ENCODE data around the gene NUP107.

The NUP107 gene

GRCh38 chr12:68733661-68734071 lies 46.9 kb downstream of the NUP107 start:
- H3K4me3 ChIP-seq (replicated peaks; ENCODE audit: low read depth, low read length): no peak overlapping the region
- no peak for TF ChIP-seq CTCF (IDR thresholded peaks at IDR 0.05; ENCODE audit: low read length, missing control alignments)
- DNase-seq (ENCODE audit: low read depth): peak; percentile 32

GRCh38 chr12:68739891-68740290 lies 53.1 kb downstream of the NUP107 start:
- TF ChIP-seq CTCF (IDR thresholded peaks at IDR 0.05; ENCODE audit: low read length, missing control alignments): no peak
- H3K4me3 ChIP-seq (replicated peaks; ENCODE audit: low read depth, low read length): no peak overlapping the region
- no peak for DNase-seq (ENCODE audit: low read depth)

GRCh38 chr12:68743356-68743755 lies 56.6 kb downstream of the NUP107 start:
- no peak for TF ChIP-seq CTCF (IDR thresholded peaks at IDR 0.05; ENCODE audit: low read length, missing control alignments)
- no peak overlapping the region for H3K4me3 ChIP-seq (replicated peaks; ENCODE audit: low read depth, low read length)
- DNase-seq (ENCODE audit: low read depth): no peak

GRCh38 chr12:68745376-68745903 lies 58.7 kb downstream of the NUP107 start:
- DNase-seq (ENCODE audit: low read depth): no peak
- no peak for TF ChIP-seq CTCF (IDR thresholded peaks at IDR 0.05; ENCODE audit: low read length, missing control alignments)
- H3K4me3 ChIP-seq (replicated peaks; ENCODE audit: low read depth, low read length): peak overlapping the region; percentile 86

GRCh38 chr12:68745904-68746571 lies 59.3 kb downstream of the NUP107 start, which contains the start of gene SLC35E3:
Gene SLC35E3, plus strand, starts transcription at chr12:68746176. Its CDS starts 202 bp downstream, at chr12:68746378.
- no peak for TF ChIP-seq CTCF (IDR thresholded peaks at IDR 0.05; ENCODE audit: low read length, missing control alignments)
- peak within 1 kb of the TSS; percentile 86 for H3K4me3 ChIP-seq (replicated peaks; ENCODE audit: low read depth, low read length)
- peak; percentile 86 for DNase-seq (ENCODE audit: low read depth)

- TF ChIP-seq CTCF (IDR thresholded peaks at IDR 0.05; ENCODE audit: low read length, missing control alignments): no peak
- H3K4me3 ChIP-seq (replicated peaks; ENCODE audit: low read depth, low read length): peak overlapping the region; percentile 86
- peak; percentile 75 for DNase-seq (ENCODE audit: low read depth)
Observed at GRCh38 chr12:68746572-68747180, 59.9 kb downstream of the NUP107 start.

Data from fibroblast of pulmonary artery (primary cell).